Left ventricle myocardium inferior (tissue), 1 donor: ENCODE results near the gene C10orf71. TPM values are rescaled to one million over a fixed set of nuclear protein-coding genes. Genes with fewer than 3 reads are reported as not detected.
A peak's percentile ranks its signal among the peaks of the same experiment; 100 is the strongest.

Experiments
- DNase-seq: peaks from one replicate; pipeline ENCODE4 v3.0.0-alpha.2; 2020
- H3K27ac ChIP-seq: fragments of 200-600 bp; replicated peaks from 2 replicates; pipeline ENCODE4 v1.8.0; 2021
- H3K27me3 ChIP-seq: fragments of 200-600 bp; 2 replicates; pipeline ENCODE4 v1.8.0; 2021; ENCODE audit warnings: low read depth
- H3K36me3 ChIP-seq: fragments of 200-600 bp; 2 replicates; pipeline ENCODE4 v1.8.0; 2021
- H3K4me1 ChIP-seq: fragments of 200-600 bp; 2 replicates; pipeline ENCODE4 v1.8.0; 2021
- H3K4me3 ChIP-seq: fragments of 200-600 bp; 2 replicates; pipeline ENCODE4 v1.8.0; 2021; ENCODE audit warnings: mild to moderate bottlenecking, moderate library complexity
- H3K9me3 ChIP-seq: fragments of 200-600 bp; replicated peaks from 2 replicates; pipeline ENCODE4 v1.8.0; 2021
- intact Hi-C: fragments of 100-400 bp; cut with micrococcal nuclease; formaldehyde crosslinking; loops from one replicate; pipeline ENCODE4 v1.11.0; 2022
- total RNA-seq: library from RNA; stranded (reverse); fragmentation: NEBNext Ultra II Directional; extraction: Animal tissue kit (Norgen Biotek cat#: 25700); gene quantifications from one replicate; pipeline ENCODE4 v1.2.1, GENCODE V29; 2021
- TF ChIP-seq, protein P1 (sequence below): fragments of 200-600 bp; IDR thresholded peaks from 2 replicates; pipeline ENCODE4 v1.8.0; 2021; ENCODE audit warnings: antibody characterized with exemption, mild to moderate bottlenecking, borderline replicate concordance
- donor health status: DM: no; HTN: yes; CAD: no; lungs with severe emphysema.

The C10orf71 gene
- total RNA-seq, 1 donor from 2014 or later: 136 TPM

DNA sequence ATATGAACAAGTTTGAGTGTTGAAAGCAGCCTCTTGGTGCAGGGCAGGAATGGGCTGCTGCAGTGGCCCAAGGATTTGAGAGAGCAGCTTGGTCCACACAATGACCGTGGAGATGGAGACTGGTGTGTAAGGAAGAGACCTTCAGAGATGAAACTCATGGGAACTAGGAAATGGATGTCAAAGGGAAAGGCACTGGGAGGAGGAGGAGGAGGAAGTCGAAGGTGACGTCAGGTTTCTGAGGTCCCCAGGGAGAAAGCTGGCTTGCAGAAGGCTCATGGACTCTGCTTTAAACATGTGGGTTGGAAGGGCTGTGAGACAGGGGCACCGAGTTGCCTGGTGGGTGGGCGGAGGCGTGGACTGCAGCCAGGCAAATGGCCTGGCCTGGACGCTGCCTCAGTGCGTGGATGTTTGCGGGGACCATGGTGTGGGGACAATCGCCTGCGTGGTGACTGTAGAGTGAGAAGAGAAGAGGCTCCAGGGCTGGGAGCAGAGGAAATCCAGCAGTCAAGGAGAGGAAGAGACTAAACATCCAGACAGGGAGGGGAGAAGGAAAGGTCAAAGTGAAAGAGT is 14.6 kb downstream of the C10orf71 start:
- Histone ChIP-seq H3K36me3 (peaks cover 5% of the 10 kb centered on the region), H3K27me3 (no peaks in the 10 kb centered on the region), H3K9me3 (no peaks in the 10 kb centered on the region), H3K4me3 (no peak overlapping the region), H3K4me1 (peaks cover 50% of the 10 kb centered on the region), H3K27ac (peak overlapping the region; percentile 24)
- TF ChIP-seq, protein P1, sequence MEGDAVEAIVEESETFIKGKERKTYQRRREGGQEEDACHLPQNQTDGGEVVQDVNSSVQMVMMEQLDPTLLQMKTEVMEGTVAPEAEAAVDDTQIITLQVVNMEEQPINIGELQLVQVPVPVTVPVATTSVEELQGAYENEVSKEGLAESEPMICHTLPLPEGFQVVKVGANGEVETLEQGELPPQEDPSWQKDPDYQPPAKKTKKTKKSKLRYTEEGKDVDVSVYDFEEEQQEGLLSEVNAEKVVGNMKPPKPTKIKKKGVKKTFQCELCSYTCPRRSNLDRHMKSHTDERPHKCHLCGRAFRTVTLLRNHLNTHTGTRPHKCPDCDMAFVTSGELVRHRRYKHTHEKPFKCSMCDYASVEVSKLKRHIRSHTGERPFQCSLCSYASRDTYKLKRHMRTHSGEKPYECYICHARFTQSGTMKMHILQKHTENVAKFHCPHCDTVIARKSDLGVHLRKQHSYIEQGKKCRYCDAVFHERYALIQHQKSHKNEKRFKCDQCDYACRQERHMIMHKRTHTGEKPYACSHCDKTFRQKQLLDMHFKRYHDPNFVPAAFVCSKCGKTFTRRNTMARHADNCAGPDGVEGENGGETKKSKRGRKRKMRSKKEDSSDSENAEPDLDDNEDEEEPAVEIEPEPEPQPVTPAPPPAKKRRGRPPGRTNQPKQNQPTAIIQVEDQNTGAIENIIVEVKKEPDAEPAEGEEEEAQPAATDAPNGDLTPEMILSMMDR: no peak
- intact Hi-C loops: no loop called here
- DNase-seq: no peak

DNA sequence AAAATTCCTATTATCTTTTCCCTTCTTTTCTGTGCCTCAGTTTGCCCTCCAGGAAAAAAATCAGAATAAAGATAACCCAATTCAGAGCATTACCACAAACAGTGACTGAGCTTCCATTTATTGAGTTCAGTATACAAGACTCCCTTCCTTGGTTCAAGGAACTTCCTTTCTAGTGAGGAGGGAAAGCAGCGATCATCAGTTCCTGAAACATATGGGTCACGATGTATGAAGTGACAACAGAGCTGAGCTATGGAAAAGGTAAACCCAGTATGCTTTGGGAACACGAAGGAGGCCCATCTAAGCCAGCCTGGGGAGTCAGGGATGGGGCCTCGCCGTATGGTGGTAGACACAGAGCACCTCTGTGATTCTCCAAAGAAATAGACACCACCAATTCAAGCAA is 15.8 kb downstream of the C10orf71 start:
- Histone ChIP-seq H3K9me3 (no peaks in the 10 kb centered on the region), H3K36me3 (peaks cover 3% of the 10 kb centered on the region), H3K4me3 (no peak overlapping the region), H3K4me1 (peaks cover 61% of the 10 kb centered on the region), H3K27me3 (no peaks in the 10 kb centered on the region), H3K27ac (no peak overlapping the region)
- TF ChIP-seq, protein P1: no peak
- DNase-seq: no peak
- intact Hi-C loops: no loop called here

DNA sequence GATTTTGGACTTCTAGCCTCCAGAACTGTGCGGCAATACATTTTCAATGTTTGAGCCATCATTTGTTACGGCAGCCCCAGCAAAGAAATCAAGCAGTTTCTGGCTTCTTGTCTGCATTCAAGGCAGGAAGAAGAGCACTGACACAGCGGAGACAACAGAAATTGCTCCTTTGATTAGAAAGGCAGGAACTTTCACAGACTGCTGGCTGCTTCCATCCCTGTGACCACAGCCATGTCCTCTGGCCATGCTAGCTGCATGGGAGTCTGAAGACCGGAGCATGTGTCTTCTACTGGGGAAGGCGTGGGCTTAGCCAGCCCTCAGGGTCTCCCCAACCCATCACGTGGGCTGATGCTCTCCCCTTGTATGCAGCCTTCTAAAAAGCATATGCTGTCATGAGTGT is 19.1 kb downstream of the C10orf71 start:
- DNase-seq: no peak
- Histone ChIP-seq H3K27me3 (no peaks in the 10 kb centered on the region), H3K27ac (no peak overlapping the region), H3K9me3 (no peaks in the 10 kb centered on the region), H3K36me3 (peaks cover 3% of the 10 kb centered on the region), H3K4me3 (no peak overlapping the region), H3K4me1 (peaks cover 62% of the 10 kb centered on the region)
- intact Hi-C loops: no loop called here
- TF ChIP-seq, protein P1: no peak

DNA sequence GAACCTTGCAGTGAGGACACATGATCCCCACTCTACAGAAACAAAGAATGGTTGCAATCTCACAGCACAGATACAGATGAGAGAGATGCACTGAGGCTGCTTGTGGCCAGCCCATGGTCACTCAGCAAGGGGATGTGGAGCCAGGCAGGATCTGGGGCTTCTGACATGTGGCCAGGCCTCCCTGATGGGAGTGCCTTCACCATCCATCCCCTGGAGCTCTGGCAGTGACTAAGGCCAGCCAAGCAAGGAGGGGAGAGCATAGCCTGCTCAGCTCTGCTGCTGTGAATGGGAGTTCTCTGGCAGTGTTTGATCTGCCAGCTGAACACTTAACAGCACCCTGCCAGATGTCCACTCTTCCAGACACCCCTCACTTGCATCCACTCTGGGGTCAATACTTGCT is 19.8 kb downstream of the C10orf71 start:
- Histone ChIP-seq H3K4me1 (peaks cover 62% of the 10 kb centered on the region), H3K27ac (no peak overlapping the region), H3K4me3 (no peak overlapping the region), H3K9me3 (no peaks in the 10 kb centered on the region), H3K27me3 (no peaks in the 10 kb centered on the region), H3K36me3 (peaks cover 3% of the 10 kb centered on the region)
- intact Hi-C loops: no loop called here
- TF ChIP-seq, protein P1: no peak
- no peak for DNase-seq

DNA sequence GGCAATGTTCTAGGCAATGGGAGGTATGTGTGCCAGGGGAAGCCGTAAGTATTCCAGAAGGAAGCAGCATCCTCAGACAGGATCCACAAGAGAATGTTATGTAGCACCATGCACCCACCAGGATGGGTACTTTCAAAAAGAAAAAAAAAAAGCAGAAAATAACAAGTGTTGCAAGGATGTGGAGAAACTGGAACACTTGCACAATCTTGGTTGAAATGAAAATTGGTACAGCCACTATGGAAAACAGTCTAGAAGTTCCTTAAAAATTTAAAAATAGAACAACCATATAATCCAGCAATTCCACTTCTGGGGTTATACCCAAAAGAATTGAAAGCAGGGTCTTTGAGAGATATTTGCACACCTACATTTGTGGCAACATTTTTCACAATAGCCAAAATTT is 20.2 kb downstream of the C10orf71 start:
- Histone ChIP-seq H3K27me3 (no peaks in the 10 kb centered on the region), H3K9me3 (no peaks in the 10 kb centered on the region), H3K36me3 (peaks cover 3% of the 10 kb centered on the region), H3K4me1 (peaks cover 62% of the 10 kb centered on the region), H3K4me3 (no peak overlapping the region), H3K27ac (no peak overlapping the region)
- TF ChIP-seq, protein P1: no peak
- intact Hi-C loops: no loop called here
- DNase-seq: no peak
